Caco-2 (cell line): ENCODE measurements around the gene KLHL24. TPM values are rescaled to one million over a fixed set of nuclear protein-coding genes. Genes with fewer than 3 reads are reported as not detected.
"Not testable (repeated sequence)": the region's sequence is repeated elsewhere in the genome, so short reads cannot be mapped to it uniquely, and the experiment has no call there.

Experiments
- BruUV-seq: library from RNA; stranded (reverse); fragments of 400-500 nt; replicated peaks from 2 replicates; lab custom pipeline; 2021; lab: Mats Ljungman, UMichigan
- CTCF ChIA-PET: fragments of 300-600 bp; sonication (Branson Sonifier 250); formaldehyde crosslinking; loops from one replicate; lab custom pipeline; 2022; ENCODE audit warnings: antibody characterized with exemption; lab: Charles Lee
- POLR2A ChIA-PET: fragments of 300-600 bp; sonication (Branson Sonifier 250); formaldehyde crosslinking; loops from one replicate; lab custom pipeline; 2022; ENCODE audit warnings: antibody characterized with exemption; lab: Charles Lee
- DNase-seq, 2 experiments: peaks; one replicate each; pipeline versions ENCODE4 v3.0.0 to v3.0.0-alpha.2; 2020 to 2022
- H3K27me3 ChIP-seq: replicated peaks from 2 replicates; pipeline ENCODE4 v1.6.0; 2011; ENCODE audit warnings: low read length; ENCODE audit not compliant: control insufficient read depth, insufficient read depth
- H3K36me3 ChIP-seq: 2 replicates; pipeline ENCODE4 v1.5.1; 2011; ENCODE audit warnings: low read length; ENCODE audit not compliant: control insufficient read depth, insufficient read depth
- H3K4me1 ChIP-seq: fragments of 250-450 bp; sonication (Bioruptor Pico); 2 replicates; pipeline ENCODE4 v1.5.1; 2020; ENCODE audit warnings: mild to moderate bottlenecking
- H3K4me3 ChIP-seq: 2 replicates; pipeline ENCODE4 v1.5.1; 2011; ENCODE audit warnings: low read depth, mild to moderate bottlenecking, control low read depth, low read length
- H3K9me3 ChIP-seq: fragments of 250-450 bp; sonication (Bioruptor Pico); 2 replicates; pipeline ENCODE4 v1.5.1; 2020; ENCODE audit warnings: mild to moderate bottlenecking, moderate library complexity
- H3K27ac Mint-ChIP-seq: one replicate; pipeline ENCODE4 v1.8.0; 2022; ENCODE audit warnings: mixed read lengths; ENCODE audit not compliant: unreplicated experiment
- H3K27me3 Mint-ChIP-seq: one replicate; pipeline ENCODE4 v1.8.0; 2022; ENCODE audit warnings: mixed read lengths; ENCODE audit not compliant: insufficient read depth, unreplicated experiment
- H3K36me3 Mint-ChIP-seq: one replicate; pipeline ENCODE4 v1.8.0; 2022; ENCODE audit warnings: mild to moderate bottlenecking, mixed read lengths; ENCODE audit not compliant: insufficient read depth, unreplicated experiment
- H3K4me1 Mint-ChIP-seq: one replicate; pipeline ENCODE4 v1.8.0; 2022; ENCODE audit warnings: low read depth, mixed read lengths; ENCODE audit not compliant: unreplicated experiment
- H3K4me3 Mint-ChIP-seq: one replicate; pipeline ENCODE4 v1.8.0; 2022; ENCODE audit warnings: mild to moderate bottlenecking, moderate library complexity, mixed read lengths; ENCODE audit not compliant: unreplicated experiment
- H3K9me3 Mint-ChIP-seq: one replicate; pipeline ENCODE4 v1.8.0; 2022; ENCODE audit warnings: mixed read lengths; ENCODE audit not compliant: unreplicated experiment
- CTCF ChIP-seq, 2 experiments: fragments of 200-600 bp in 1 of 2; IDR thresholded peaks; 1 replicate in 1 of 2; 2 replicates in 1 of 2; pipeline versions ENCODE4 v1.5.1 to v1.8.0; 2011 to 2022; ENCODE audit warnings: antibody characterized with exemption in 1 of 2, control low read depth in 1 of 2, inconsistent platforms in 1 of 2, low read depth in 1 of 2, low read length in 1 of 2, mild to moderate bottlenecking in 1 of 2, moderate library complexity in 1 of 2; ENCODE audit not compliant: insufficient read depth in 1 of 2, severe bottlenecking in 1 of 2, unreplicated experiment in 1 of 2
- intact Hi-C: fragments of 100-400 bp; cut with micrococcal nuclease; formaldehyde crosslinking; loops from one replicate; pipeline ENCODE4 v1.10.0; 2022; ENCODE audit not compliant: unreplicated experiment
- total RNA-seq: library from RNA; stranded (reverse); gene quantifications from 2 replicates; pipeline ENCODE4 v1.2.3, GENCODE V29; 2022

KLHL24 gene
- total RNA-seq, 1 experiment from 2014 or later: 17.6 TPM

- Mint-ChIP-seq H3K4me3 (no peak overlapping the region), H3K4me1 (peaks cover 7% of the 10 kb centered on the region), H3K9me3 (no peaks in the 10 kb centered on the region), H3K27me3 (no peaks in the 10 kb centered on the region), H3K36me3 (peaks cover 11% of the 10 kb centered on the region), H3K27ac (no peak overlapping the region)
- no peak overlapping the region for H3K4me3 ChIP-seq
- TF ChIP-seq CTCF (IDR thresholded peaks at IDR 0.05; ENCODE audit: insufficient read depth in 1 of 2, low read depth in 1 of 2, low read length in 1 of 2, severe bottlenecking in 1 of 2, unreplicated experiment in 1 of 2): no peak
- intact Hi-C loops: no loop called here
- no peaks in the 10 kb centered on the region for H3K27me3 ChIP-seq
- H3K9me3 ChIP-seq: no peaks in the 10 kb centered on the region
- no peaks in the 10 kb centered on the region for H3K36me3 ChIP-seq
- BruUV-seq: no TSS peak
- ChIA-PET CTCF (interaction anchor here (0.6 kb wide), 1 partner anchor 20 kb away, joined by 3 read pairs; no protein-coding TSS in a partner anchor), POLR2A (no interaction called here)
- H3K4me1 ChIP-seq: no peaks in the 10 kb centered on the region
- DNase-seq: no peak
These were observed 3.7 kb upstream of the KLHL24 start for GRCh38 chr3:183631715-183632114.

GRCh38 chr3:183632725-183633124 is 2.7 kb upstream of the KLHL24 start:
- H3K4me3 ChIP-seq, H3K4me1 Mint-ChIP-seq, H3K27ac Mint-ChIP-seq, intact Hi-C loops, CTCF ChIA-PET, H3K4me3 Mint-ChIP-seq, H3K27me3 ChIP-seq, H3K9me3 ChIP-seq, POLR2A ChIA-PET, H3K9me3 Mint-ChIP-seq, BruUV-seq, H3K36me3 ChIP-seq, H3K27me3 Mint-ChIP-seq, H3K4me1 ChIP-seq: not testable (repeated sequence)
- H3K36me3 Mint-ChIP-seq: peaks cover 17% of the 10 kb centered on the region
- DNase-seq: peak; percentile 39 to 57

GRCh38 chr3:183634707-183635106 is 716 bp upstream of the KLHL24 start:
- Mint-ChIP-seq H3K9me3 (no peaks in the 10 kb centered on the region), H3K27me3 (no peaks in the 10 kb centered on the region), H3K27ac (peak overlapping the region; percentile 53), H3K4me1 (peaks cover 5% of the 10 kb centered on the region), H3K4me3 (peak overlapping the region; percentile 82), H3K36me3 (peaks cover 19% of the 10 kb centered on the region)
- Histone ChIP-seq H3K4me1 (no peaks in the 10 kb centered on the region), H3K9me3 (no peaks in the 10 kb centered on the region), H3K4me3 (peak overlapping the region; percentile 100), H3K27me3 (no peaks in the 10 kb centered on the region), H3K36me3 (no peaks in the 10 kb centered on the region)
- TF ChIP-seq CTCF (IDR thresholded peaks at IDR 0.05; ENCODE audit: insufficient read depth in 1 of 2, low read depth in 1 of 2, low read length in 1 of 2, severe bottlenecking in 1 of 2, unreplicated experiment in 1 of 2): no peak
- DNase-seq: no peak
- BruUV-seq: no TSS peak
- POLR2A ChIA-PET: no interaction called here
- CTCF ChIA-PET: interaction anchor here (1.0 to 1.5 kb wide), 2 partner anchors 132 to 133 kb away, joined by 3 to 4 read pairs; no protein-coding TSS in a partner anchor
- intact Hi-C loops: loop anchor here (5.0 kb wide), 2 partner anchors 133 to 167 kb away; no protein-coding TSS in a partner anchor
